Measurements from ENCODE around the gene TMEM176B. TPM values are rescaled to one million over a fixed set of nuclear protein-coding genes. Genes with fewer than 3 reads are reported as not detected.

Gene TMEM176B
- total RNA-seq, 1 experiment from 2014 or later: 0.31 TPM

DNA sequence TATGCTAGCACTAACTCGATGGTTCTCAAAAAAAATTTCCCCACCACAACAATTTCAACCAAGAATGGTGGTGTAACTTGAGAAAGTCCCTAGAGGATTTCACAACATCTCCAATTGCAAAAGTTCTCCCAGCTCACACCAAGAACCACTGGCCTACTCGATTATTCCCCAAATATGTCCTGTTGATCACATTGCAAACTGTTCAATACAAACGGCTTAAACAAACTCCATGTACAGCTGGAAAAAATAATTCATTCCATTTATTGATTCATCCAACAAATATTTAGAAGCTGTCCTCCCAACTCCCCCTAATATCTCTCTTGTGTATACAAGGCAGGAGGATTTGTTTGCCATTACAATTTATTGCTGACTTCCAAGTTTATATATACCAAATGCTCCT lies 19.1 kb downstream of the TMEM176B start:
- no peaks in the 10 kb centered on the region for H3K9me3 ChIP-seq (ENCODE audit: control insufficient read depth, insufficient read depth, low read depth, low read length)
- H3K4me3 ChIP-seq (ENCODE audit: low read depth in 2 of 2, low read length in 2 of 2): no peak overlapping the region
- in situ Hi-C loops (cut with HindIII; ENCODE audit: low pct_unique_long_range_greater_than_20kb, low sequenced_read_pairs) (no loop called here), intact Hi-C loops (cut with micrococcal nuclease; ENCODE audit: unreplicated experiment) (loop anchor here (5.0 kb wide), 1 partner anchor 96 kb away; no protein-coding TSS in a partner anchor)
- no peak for DNase-seq (ENCODE audit: low read depth, low spot score)
- BruUV-seq (replicated peaks): no TSS peak
- TF ChIP-seq, protein P1, sequence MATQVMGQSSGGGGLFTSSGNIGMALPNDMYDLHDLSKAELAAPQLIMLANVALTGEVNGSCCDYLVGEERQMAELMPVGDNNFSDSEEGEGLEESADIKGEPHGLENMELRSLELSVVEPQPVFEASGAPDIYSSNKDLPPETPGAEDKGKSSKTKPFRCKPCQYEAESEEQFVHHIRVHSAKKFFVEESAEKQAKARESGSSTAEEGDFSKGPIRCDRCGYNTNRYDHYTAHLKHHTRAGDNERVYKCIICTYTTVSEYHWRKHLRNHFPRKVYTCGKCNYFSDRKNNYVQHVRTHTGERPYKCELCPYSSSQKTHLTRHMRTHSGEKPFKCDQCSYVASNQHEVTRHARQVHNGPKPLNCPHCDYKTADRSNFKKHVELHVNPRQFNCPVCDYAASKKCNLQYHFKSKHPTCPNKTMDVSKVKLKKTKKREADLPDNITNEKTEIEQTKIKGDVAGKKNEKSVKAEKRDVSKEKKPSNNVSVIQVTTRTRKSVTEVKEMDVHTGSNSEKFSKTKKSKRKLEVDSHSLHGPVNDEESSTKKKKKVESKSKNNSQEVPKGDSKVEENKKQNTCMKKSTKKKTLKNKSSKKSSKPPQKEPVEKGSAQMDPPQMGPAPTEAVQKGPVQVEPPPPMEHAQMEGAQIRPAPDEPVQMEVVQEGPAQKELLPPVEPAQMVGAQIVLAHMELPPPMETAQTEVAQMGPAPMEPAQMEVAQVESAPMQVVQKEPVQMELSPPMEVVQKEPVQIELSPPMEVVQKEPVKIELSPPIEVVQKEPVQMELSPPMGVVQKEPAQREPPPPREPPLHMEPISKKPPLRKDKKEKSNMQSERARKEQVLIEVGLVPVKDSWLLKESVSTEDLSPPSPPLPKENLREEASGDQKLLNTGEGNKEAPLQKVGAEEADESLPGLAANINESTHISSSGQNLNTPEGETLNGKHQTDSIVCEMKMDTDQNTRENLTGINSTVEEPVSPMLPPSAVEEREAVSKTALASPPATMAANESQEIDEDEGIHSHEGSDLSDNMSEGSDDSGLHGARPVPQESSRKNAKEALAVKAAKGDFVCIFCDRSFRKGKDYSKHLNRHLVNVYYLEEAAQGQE (IDR thresholded peaks at IDR 0.05; ENCODE audit: insufficient read depth in 1 of 2, low read depth in 2 of 2, low read length in 1 of 2): no peak
- TF ChIP-seq POLR2AphosphoS5 (IDR thresholded peaks at IDR 0.05; ENCODE audit: low read depth, low read length) (no peak), SIN3A (IDR thresholded peaks at IDR 0.05; ENCODE audit: borderline replicate concordance, insufficient read depth, low read depth, low read length) (no peak), TCF7L2 (IDR thresholded peaks at IDR 0.05; ENCODE audit: low read depth, low read length) (no peak)
- TF ChIP-seq, protein P2, sequence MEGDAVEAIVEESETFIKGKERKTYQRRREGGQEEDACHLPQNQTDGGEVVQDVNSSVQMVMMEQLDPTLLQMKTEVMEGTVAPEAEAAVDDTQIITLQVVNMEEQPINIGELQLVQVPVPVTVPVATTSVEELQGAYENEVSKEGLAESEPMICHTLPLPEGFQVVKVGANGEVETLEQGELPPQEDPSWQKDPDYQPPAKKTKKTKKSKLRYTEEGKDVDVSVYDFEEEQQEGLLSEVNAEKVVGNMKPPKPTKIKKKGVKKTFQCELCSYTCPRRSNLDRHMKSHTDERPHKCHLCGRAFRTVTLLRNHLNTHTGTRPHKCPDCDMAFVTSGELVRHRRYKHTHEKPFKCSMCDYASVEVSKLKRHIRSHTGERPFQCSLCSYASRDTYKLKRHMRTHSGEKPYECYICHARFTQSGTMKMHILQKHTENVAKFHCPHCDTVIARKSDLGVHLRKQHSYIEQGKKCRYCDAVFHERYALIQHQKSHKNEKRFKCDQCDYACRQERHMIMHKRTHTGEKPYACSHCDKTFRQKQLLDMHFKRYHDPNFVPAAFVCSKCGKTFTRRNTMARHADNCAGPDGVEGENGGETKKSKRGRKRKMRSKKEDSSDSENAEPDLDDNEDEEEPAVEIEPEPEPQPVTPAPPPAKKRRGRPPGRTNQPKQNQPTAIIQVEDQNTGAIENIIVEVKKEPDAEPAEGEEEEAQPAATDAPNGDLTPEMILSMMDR (IDR thresholded peaks at IDR 0.05): no peak
- ChIA-PET POLR2A (no interaction called here), CTCF (no interaction called here)
- peaks cover 3% of the 10 kb centered on the region for H3K27me3 ChIP-seq (ENCODE audit: control insufficient read depth, insufficient read depth, low read length)
- ATAC-seq: no peak
- H3K4me1 ChIP-seq (ENCODE audit: control insufficient read depth, insufficient read depth, low read length): peaks cover 3% of the 10 kb centered on the region; the same call in 1 of the 2 replicates
- no peak overlapping the region for H3K27ac ChIP-seq (ENCODE audit: low read length)
- H3K36me3 ChIP-seq (ENCODE audit: control insufficient read depth, insufficient read depth, low read length): no peaks in the 10 kb centered on the region

DNA sequence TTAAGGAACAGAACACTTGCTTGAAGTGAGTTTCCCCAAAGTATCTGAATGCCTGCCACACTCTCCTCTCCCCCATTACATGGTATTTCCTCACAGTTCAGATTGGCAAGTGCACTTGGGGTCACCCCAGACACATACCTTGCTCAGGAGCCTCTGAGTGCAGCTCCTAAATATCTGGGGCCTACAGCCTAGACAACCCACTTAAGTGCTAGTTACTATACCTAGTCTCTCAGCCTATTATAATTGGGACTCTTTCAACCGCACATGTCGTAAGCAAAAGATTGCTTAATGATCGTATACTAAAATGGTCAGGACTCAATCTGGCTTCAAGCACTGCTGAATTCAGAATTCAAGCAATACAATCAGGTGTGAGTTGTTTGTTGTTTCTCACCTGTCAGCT lies 19.9 kb downstream of the TMEM176B start:
- Histone ChIP-seq H3K4me1 (ENCODE audit: control insufficient read depth, insufficient read depth, low read length) (peaks cover 3% of the 10 kb centered on the region; the same call in 1 of the 2 replicates), H3K4me3 (ENCODE audit: low read depth in 2 of 2, low read length in 2 of 2) (no peak overlapping the region), H3K9me3 (ENCODE audit: control insufficient read depth, insufficient read depth, low read depth, low read length) (no peaks in the 10 kb centered on the region), H3K27me3 (ENCODE audit: control insufficient read depth, insufficient read depth, low read length) (no peaks in the 10 kb centered on the region; the same call in none of the 2 replicates), H3K27ac (ENCODE audit: low read length) (no peak overlapping the region), H3K36me3 (ENCODE audit: control insufficient read depth, insufficient read depth, low read length) (no peaks in the 10 kb centered on the region)
- no peak for DNase-seq (ENCODE audit: low read depth, low spot score)
- TF ChIP-seq, protein P1 (IDR thresholded peaks at IDR 0.05; ENCODE audit: insufficient read depth in 1 of 2, low read depth in 2 of 2, low read length in 1 of 2): no peak
- TF ChIP-seq POLR2AphosphoS5 (IDR thresholded peaks at IDR 0.05; ENCODE audit: low read depth, low read length) (no peak), TCF7L2 (IDR thresholded peaks at IDR 0.05; ENCODE audit: low read depth, low read length) (no peak), SIN3A (IDR thresholded peaks at IDR 0.05; ENCODE audit: borderline replicate concordance, insufficient read depth, low read depth, low read length) (no peak)
- TF ChIP-seq, protein P2 (IDR thresholded peaks at IDR 0.05): no peak
- CTCF ChIA-PET: no interaction called here
- BruUV-seq (replicated peaks): no TSS peak
- in situ Hi-C loops (cut with HindIII; ENCODE audit: low pct_unique_long_range_greater_than_20kb, low sequenced_read_pairs): no loop called here
- POLR2A ChIA-PET: no interaction called here
- no peak for ATAC-seq
- intact Hi-C loops (cut with micrococcal nuclease; ENCODE audit: unreplicated experiment): loop anchor here (5.0 kb wide), 1 partner anchor 97 kb away; no protein-coding TSS in a partner anchor
